ENCODE measurements around the gene PAGR1. TPM values are rescaled to one million over a fixed set of nuclear protein-coding genes. Genes with fewer than 3 reads are reported as not detected.

The PAGR1 gene
- total and polyA plus RNA-seq, 2 of the 13 experiments (the other 11 are each of a cell fraction or from before 2014, with no cell fraction given), result 9.8 to 66.4 TPM

DNA sequence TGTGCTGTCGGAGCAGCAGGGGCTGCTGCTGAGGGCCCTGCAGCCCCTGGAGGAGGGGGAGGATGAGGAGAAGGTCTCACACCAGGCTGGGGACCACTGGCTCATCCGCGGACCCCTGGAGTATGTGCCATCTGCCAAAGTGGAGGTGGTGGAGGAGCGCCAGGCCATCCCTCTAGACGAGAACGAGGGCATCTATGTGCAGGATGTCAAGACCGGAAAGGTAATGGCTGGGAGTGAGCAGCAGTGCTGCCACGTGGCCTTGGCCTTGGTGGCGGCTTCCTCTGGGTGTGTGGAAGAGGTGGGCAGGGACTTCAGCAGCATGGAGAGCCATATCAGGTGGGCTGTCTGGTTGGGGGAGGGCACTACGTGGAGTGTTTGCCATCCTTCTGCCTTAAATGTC is 24.3 kb downstream of the PAGR1 start:
- CTCF ChIA-PET (ENCODE audit: low intra/inter-chr PET ratio, low total read pairs), result no interaction called here
- in situ Hi-C loops (cut with HindIII; ENCODE audit: extremely low pct_ligation_motif_present, low pct_unique_long_range_greater_than_20kb) (no loop called here), intact Hi-C loops (cut with micrococcal nuclease; ENCODE audit: unreplicated experiment) (no loop called here)
- POLR2A ChIA-PET, result interaction anchor here (0.7 kb wide), 1 partner anchor 8 kb away, joined by 5 read pairs; no protein-coding TSS in a partner anchor
- H3K4me3 ChIP-seq (replicated peaks in 1 of 3; ENCODE audit: insufficient read depth in 1 of 3, low read depth in 2 of 3, low read length in 3 of 3), result no peak overlapping the region
- H3K27ac ChIP-seq (ENCODE audit: extremely low read length, insufficient read depth, low read length), result no peak overlapping the region
- H3K9ac ChIP-seq (ENCODE audit: insufficient read depth, low read depth, low read length), result no peak overlapping the region
- no peaks in the 10 kb centered on the region for H3K79me2 ChIP-seq (ENCODE audit: insufficient read depth, low read length)
- FAIRE-seq (no peak), DNase-seq (ENCODE audit: low spot score) (no peak), ATAC-seq (no peak)
- H3K27me3 ChIP-seq (ENCODE audit: control insufficient read depth in 1 of 2, insufficient read depth in 2 of 2, low read length in 2 of 2), result no peaks in the 10 kb centered on the region
- H3K36me3 ChIP-seq (replicated peaks in 1 of 2; ENCODE audit: control insufficient read depth in 1 of 2, insufficient read depth in 2 of 2, low read length in 2 of 2), result peaks cover 1 to 5% of the 10 kb centered on the region in 2 experiments; a peak in 2 of 5 replicates
- no peaks in the 10 kb centered on the region for H3K4me1 ChIP-seq (ENCODE audit: insufficient read depth, low read length)
- H4K20me1 ChIP-seq (ENCODE audit: insufficient read depth, low read length), result no peaks in the 10 kb centered on the region
- WGBS (ENCODE audit: low lambda C conversion rate), result 94% methylated on average over 10 of the region's 10 CpGs
- no peaks in the 10 kb centered on the region for H3K9me3 ChIP-seq (ENCODE audit: low read length)
- BruUV-seq (replicated peaks), result no TSS peak
- H3K4me2 ChIP-seq (ENCODE audit: low read depth, low read length), result no peak overlapping the region
- TF ChIP-seq, protein P1, sequence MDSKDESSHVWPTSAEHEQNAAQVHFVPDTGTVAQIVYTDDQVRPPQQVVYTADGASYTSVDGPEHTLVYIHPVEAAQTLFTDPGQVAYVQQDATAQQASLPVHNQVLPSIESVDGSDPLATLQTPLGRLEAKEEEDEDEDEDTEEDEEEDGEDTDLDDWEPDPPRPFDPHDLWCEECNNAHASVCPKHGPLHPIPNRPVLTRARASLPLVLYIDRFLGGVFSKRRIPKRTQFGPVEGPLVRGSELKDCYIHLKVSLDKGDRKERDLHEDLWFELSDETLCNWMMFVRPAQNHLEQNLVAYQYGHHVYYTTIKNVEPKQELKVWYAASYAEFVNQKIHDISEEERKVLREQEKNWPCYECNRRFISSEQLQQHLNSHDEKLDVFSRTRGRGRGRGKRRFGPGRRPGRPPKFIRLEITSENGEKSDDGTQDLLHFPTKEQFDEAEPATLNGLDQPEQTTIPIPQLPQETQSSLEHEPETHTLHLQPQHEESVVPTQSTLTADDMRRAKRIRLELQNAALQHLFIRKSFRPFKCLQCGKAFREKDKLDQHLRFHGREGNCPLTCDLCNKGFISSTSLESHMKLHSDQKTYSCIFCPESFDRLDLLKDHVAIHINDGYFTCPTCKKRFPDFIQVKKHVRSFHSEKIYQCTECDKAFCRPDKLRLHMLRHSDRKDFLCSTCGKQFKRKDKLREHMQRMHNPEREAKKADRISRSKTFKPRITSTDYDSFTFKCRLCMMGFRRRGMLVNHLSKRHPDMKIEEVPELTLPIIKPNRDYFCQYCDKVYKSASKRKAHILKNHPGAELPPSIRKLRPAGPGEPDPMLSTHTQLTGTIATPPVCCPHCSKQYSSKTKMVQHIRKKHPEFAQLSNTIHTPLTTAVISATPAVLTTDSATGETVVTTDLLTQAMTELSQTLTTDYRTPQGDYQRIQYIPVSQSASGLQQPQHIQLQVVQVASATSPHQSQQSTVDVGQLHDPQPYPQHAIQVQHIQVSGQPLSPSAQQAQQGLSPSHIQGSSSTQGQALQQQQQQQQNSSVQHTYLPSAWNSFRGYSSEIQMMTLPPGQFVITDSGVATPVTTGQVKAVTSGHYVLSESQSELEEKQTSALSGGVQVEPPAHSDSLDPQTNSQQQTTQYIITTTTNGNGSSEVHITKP (CRISPR knock-in tag; IDR thresholded peaks at IDR 0.05; ENCODE audit: low read depth), result no peak
- TF ChIP-seq TIGD3 (CRISPR knock-in tag; IDR thresholded peaks at IDR 0.05; ENCODE audit: borderline replicate concordance), result no peak
- TF ChIP-seq NPAS2 (CRISPR knock-in tag; IDR thresholded peaks at IDR 0.05; ENCODE audit: borderline replicate concordance), result no peak
- TF ChIP-seq TBX3 (IDR thresholded peaks at IDR 0.05; ENCODE audit: borderline replicate concordance), result no peak
- TF ChIP-seq FOSL1 (CRISPR knock-in tag; IDR thresholded peaks at IDR 0.05; ENCODE audit: borderline replicate concordance), result no peak
- no peak for TF ChIP-seq CTCF (CRISPR knock-in tag; IDR thresholded peaks at IDR 0.05)
- H2AFZ ChIP-seq (ENCODE audit: low read length), result no peak overlapping the region

Measured in HepG2 (cell line).